ENCODE data around the gene ATP8B3.

- TF ChIP-seq CTCF (conservative IDR thresholded peaks at IDR 0.05 in 1 of 2, IDR thresholded peaks at IDR 0.05 in 1 of 2; ENCODE audit: low read depth in 1 of 2, low read length in 2 of 2) (no peak), EZH2 (IDR thresholded peaks at IDR 0.05; ENCODE audit: low read length, missing control alignments) (no peak)
Observed at GRCh38 chr19:1734321-1734966, 77.6 kb downstream of the ATP8B3 start.

Data from fibroblast of lung (primary cell).